BJ (cell line): Measurements from ENCODE around the gene ZMYND10. TPM values are rescaled to one million over a fixed set of nuclear protein-coding genes. Genes with fewer than 3 reads are reported as not detected.

ENCODE experiments used
- CTCF ChIA-PET: fragments of 350-600 bp; formaldehyde crosslinking; extraction: SDS; loops from one replicate; lab custom pipeline; 2021; ENCODE audit warnings: antibody characterized with exemption, inconsistent platforms; lab: Yijun Ruan, JAX
- POLR2A ChIA-PET: fragments of 300-600 bp; sonication (Branson Sonifier 250); formaldehyde crosslinking; extraction: SDS; loops from one replicate; lab custom pipeline; 2021; ENCODE audit warnings: antibody characterized with exemption; lab: Charles Lee
- DNase-seq: peaks from one replicate; pipeline ENCODE4 v3.0.0-alpha.2; 2011; ENCODE audit warnings: low read depth
- H3K27me3 ChIP-seq: 2 replicates; pipeline ENCODE4 v1.6.0; 2011; ENCODE audit warnings: low read length; ENCODE audit not compliant: control insufficient read depth, insufficient read depth
- H3K36me3 ChIP-seq: 2 replicates; pipeline ENCODE4 v1.5.1; 2011; ENCODE audit warnings: low read length; ENCODE audit not compliant: control insufficient read depth, insufficient read depth
- H3K4me3 ChIP-seq: 2 replicates; pipeline ENCODE4 v1.5.1; 2011; ENCODE audit warnings: low read depth, mild to moderate bottlenecking, control low read depth, low read length
- polyA plus RNA-seq: library from polyadenylated mRNA; depleted of rRNA; stranded (reverse); fragments of >200 nt; gene quantifications from 2 replicates; pipeline ENCODE4 v1.2.3, GENCODE V29; 2011
- TF ChIP-seq, protein P1 (sequence below): IDR thresholded peaks from 2 replicates; pipeline ENCODE4 v1.5.1; 2011; ENCODE audit warnings: low read depth, mild to moderate bottlenecking, control low read depth, inconsistent platforms, low read length, moderate library complexity; ENCODE audit not compliant: insufficient read depth

The ZMYND10 gene
- polyA plus RNA-seq, 1 experiment: 1.3 TPM

DNA sequence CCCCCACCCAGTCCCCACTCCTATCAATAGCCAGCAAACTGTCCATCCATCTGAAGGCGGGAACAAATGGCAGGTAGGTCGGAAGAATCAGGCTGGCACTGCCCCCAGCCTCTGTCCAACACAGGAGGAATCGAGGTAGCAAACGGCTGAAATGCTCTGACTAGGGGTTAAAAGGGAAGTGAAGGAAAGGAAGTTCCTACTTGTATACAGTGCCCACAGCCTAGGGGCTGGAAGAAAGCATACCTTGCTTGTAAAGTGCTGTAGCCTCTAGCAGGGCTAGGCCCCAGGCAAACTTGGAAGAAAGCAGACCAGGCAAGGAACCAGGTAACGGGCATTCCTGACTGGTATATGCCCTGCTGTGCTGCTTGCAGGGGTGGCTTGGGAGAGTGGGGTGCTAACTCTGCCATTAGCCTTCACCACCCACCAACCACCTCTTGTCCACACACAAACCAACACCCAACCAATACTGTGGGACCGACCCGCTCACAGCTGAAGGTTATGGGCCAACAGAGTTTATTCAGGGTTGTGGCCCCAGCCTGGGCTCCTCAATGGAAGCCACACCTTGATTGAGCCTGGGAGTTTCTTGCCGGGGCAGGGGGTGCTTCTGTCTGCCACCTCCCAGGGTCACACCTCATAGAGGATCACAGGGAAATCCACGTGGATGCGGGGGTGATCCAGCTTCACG lies 19.9 kb downstream of the ZMYND10 start:
- Histone ChIP-seq H3K36me3 (peaks cover 12% of the 10 kb centered on the region), H3K27me3 (no peaks in the 10 kb centered on the region), H3K4me3 (no peak overlapping the region)
- POLR2A ChIA-PET: no interaction called here
- no peak for DNase-seq
- TF ChIP-seq, protein P1, sequence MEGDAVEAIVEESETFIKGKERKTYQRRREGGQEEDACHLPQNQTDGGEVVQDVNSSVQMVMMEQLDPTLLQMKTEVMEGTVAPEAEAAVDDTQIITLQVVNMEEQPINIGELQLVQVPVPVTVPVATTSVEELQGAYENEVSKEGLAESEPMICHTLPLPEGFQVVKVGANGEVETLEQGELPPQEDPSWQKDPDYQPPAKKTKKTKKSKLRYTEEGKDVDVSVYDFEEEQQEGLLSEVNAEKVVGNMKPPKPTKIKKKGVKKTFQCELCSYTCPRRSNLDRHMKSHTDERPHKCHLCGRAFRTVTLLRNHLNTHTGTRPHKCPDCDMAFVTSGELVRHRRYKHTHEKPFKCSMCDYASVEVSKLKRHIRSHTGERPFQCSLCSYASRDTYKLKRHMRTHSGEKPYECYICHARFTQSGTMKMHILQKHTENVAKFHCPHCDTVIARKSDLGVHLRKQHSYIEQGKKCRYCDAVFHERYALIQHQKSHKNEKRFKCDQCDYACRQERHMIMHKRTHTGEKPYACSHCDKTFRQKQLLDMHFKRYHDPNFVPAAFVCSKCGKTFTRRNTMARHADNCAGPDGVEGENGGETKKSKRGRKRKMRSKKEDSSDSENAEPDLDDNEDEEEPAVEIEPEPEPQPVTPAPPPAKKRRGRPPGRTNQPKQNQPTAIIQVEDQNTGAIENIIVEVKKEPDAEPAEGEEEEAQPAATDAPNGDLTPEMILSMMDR: no peak
- CTCF ChIA-PET: interaction anchor here (0.8 to 3.0 kb wide), 6 partner anchors 10 to 132 kb away, joined by 3 to 32 read pairs (median 14); no protein-coding TSS in a partner anchor

DNA sequence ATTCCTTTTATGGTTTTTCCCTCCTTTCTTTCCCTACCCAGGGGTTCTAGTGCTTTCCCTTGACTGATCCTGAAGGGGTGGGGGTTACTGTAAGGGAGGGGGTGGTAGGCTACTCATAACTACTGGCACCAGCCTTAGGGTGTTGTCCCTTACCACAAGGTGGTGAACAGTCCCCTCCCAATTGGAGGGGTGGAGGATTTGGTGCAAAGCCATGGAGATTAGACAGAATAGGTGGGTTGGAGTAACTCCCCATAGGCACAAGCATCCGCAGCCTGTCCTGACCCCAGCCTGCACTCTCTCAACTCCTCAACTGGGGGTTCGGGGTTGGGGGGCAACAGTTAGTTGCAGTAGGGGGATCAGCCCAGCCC lies 20.4 kb downstream of the ZMYND10 start:
- Histone ChIP-seq H3K36me3 (peaks cover 7% of the 10 kb centered on the region), H3K4me3 (no peak overlapping the region), H3K27me3 (no peaks in the 10 kb centered on the region)
- no peak for DNase-seq
- CTCF ChIA-PET: interaction anchor here (0.6 to 3.0 kb wide), 17 partner anchors 10 to 204 kb away, joined by 3 to 32 read pairs (median 4); partner anchors contain the start of genes HYAL3 and NAA80
- POLR2A ChIA-PET: no interaction called here
- TF ChIP-seq, protein P1: no peak

DNA sequence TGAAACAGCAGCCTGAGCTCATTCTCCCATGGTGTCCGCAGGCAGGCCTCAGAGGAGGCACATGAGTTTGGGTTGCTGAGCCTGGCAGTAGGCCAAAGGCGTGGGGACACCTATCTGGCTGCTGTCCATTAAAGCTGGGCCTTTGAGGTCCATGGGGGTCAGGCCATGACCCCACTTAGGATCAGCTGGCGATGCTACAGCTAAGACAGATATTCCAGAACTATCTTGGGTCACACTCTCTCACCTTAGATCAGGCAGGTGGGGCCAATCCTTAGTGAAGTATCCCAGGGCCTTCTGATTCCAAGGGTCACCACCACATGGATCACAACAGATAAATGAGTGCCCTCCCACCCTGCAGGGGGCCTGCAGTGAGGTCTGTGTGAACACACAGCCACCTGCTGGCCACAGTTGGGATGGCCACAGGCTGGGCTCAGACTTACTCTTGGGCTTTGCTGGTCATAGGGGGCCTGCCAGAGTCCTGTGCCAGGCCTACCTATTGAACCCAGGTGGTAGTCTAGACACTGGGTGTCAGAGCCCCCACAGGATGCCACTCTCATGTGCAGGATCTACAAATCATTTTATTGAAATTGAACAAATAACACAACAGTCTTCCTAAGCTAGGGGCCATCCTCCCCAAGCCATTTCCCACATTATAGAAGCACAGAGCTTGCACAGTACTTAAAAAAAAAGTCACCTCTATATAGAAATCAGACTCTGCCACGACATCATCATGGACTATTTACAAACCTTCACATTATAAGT lies 21.0 kb downstream of the ZMYND10 start:
- ChIA-PET POLR2A (no interaction called here), CTCF (interaction anchor here (0.6 to 3.0 kb wide), 30 partner anchors 9 to 218 kb away, joined by 3 to 32 read pairs (median 4); partner anchors contain the start of genes HYAL3, LSMEM2 and NAA80)
- Histone ChIP-seq H3K36me3 (peaks cover 5% of the 10 kb centered on the region), H3K27me3 (no peaks in the 10 kb centered on the region), H3K4me3 (no peak overlapping the region)
- DNase-seq: no peak
- TF ChIP-seq, protein P1: peak; percentile 94

DNA sequence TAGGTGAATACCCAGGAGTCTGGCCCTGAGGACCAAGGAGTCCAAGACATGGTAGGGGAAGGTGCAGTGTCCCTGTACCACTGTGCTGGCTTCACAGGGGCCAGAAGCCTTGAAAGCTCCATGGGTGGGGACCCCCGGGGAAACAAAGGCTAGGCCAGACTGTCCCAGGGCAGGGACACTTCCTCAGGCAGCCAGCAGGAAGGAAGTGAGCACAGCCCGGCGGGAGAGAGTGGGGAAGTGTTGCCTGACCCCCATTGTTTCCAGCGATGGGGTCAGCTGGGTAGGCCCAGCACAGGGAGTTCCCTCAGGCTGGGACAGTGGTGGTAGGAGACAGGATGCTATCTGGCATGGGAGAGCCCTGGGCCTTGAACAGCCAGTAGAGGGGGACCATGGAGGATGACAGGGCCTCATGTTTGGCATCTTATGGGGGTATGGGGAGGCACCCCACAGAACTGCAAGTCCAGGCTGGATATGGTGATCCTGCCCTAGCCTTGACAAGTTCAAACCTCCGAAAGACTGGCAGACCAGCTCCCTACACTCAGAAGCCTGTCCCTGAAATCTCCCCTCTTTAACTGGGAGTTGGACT lies 21.8 kb downstream of the ZMYND10 start:
- H3K36me3 ChIP-seq: peaks cover 8% of the 10 kb centered on the region
- TF ChIP-seq, protein P1: no peak
- POLR2A ChIA-PET: no interaction called here

More for the DNA sequence above, 21.8 kb downstream of the ZMYND10 start:
- Histone ChIP-seq H3K27me3 (no peaks in the 10 kb centered on the region), H3K4me3 (no peak overlapping the region)
- CTCF ChIA-PET: interaction anchor here (0.5 to 3.0 kb wide), 27 partner anchors 8 to 518 kb away, joined by 3 to 32 read pairs (median 4); partner anchors contain the start of genes HYAL3, LSMEM2 and NAA80
- DNase-seq: no peak
